HL-60 (cell line): Measurements from ENCODE around the gene BRIX1.

ENCODE experiments used
- DNase-seq, 2 experiments: peaks; one replicate each; pipeline ENCODE4 v3.0.0-alpha.2; 2010 to 2020; ENCODE audit warnings: low read depth in 1 of 2, low spot score in 1 of 2
- H3K27ac ChIP-seq: fragments of 250-450 bp; sonication (Bioruptor Pico); replicated peaks from 2 replicates; pipeline ENCODE4 v1.5.1; 2020; ENCODE audit warnings: mild to moderate bottlenecking, moderate library complexity
- H3K27me3 ChIP-seq: fragments of 250-450 bp; sonication (Bioruptor Pico); 2 replicates; pipeline ENCODE4 v1.5.1; 2021; ENCODE audit warnings: mild to moderate bottlenecking, moderate library complexity; ENCODE audit not compliant: insufficient read depth, poor library complexity, severe bottlenecking
- H3K4me3 ChIP-seq: replicated peaks from 2 replicates; pipeline ENCODE4 v1.5.1; 2011; ENCODE audit warnings: mild to moderate bottlenecking, control low read depth, low read length; ENCODE audit not compliant: insufficient read depth
- CTCF ChIP-seq: IDR thresholded peaks from one replicate; pipeline ENCODE4 v1.5.1; 2011; ENCODE audit warnings: low read length, control low read depth, inconsistent platforms; ENCODE audit not compliant: insufficient read depth
- GABPA ChIP-seq: IDR thresholded peaks from 2 replicates; pipeline ENCODE4 v1.6.1; 2012; ENCODE audit warnings: low read depth
- POLR2AphosphoS5 ChIP-seq: IDR thresholded peaks from 2 replicates; pipeline ENCODE4 v1.6.1; 2012; ENCODE audit warnings: low read depth
- SPI1 ChIP-seq: IDR thresholded peaks from 2 replicates; pipeline ENCODE4 v1.6.1; 2012; ENCODE audit warnings: low read depth, mild to moderate bottlenecking, borderline replicate concordance
- TF ChIP-seq, protein P1 (sequence below): IDR thresholded peaks from 2 replicates; pipeline ENCODE4 v1.6.1; 2012; ENCODE audit warnings: low read depth; ENCODE audit not compliant: insufficient replicate concordance

The BRIX1 gene

DNA sequence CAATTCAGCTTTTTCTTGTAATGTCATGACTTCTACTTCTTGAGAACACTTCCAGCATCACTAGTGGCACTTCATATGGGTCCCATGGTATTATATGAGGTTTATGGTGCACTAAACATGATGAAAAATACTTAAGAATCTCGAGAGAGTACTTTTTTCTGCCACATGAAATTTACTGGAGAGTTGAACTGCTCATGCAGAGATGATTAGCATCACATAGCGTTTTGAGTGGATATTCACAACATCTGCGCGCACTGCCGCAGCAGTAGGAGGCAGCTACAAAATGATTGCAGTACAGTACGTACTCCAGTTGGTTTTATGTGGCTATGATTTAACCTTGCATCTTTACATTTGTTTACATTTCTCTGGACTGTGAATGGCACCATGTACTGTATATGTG is 14.9 kb upstream of the BRIX1 start:
- Histone ChIP-seq H3K27me3 (no peaks in the 10 kb centered on the region), H3K4me3 (no peak overlapping the region), H3K27ac (no peak overlapping the region)
- DNase-seq, result no peak
- TF ChIP-seq GABPA (no peak), POLR2AphosphoS5 (no peak), SPI1 (no peak), CTCF (no peak)
- TF ChIP-seq, protein P1, sequence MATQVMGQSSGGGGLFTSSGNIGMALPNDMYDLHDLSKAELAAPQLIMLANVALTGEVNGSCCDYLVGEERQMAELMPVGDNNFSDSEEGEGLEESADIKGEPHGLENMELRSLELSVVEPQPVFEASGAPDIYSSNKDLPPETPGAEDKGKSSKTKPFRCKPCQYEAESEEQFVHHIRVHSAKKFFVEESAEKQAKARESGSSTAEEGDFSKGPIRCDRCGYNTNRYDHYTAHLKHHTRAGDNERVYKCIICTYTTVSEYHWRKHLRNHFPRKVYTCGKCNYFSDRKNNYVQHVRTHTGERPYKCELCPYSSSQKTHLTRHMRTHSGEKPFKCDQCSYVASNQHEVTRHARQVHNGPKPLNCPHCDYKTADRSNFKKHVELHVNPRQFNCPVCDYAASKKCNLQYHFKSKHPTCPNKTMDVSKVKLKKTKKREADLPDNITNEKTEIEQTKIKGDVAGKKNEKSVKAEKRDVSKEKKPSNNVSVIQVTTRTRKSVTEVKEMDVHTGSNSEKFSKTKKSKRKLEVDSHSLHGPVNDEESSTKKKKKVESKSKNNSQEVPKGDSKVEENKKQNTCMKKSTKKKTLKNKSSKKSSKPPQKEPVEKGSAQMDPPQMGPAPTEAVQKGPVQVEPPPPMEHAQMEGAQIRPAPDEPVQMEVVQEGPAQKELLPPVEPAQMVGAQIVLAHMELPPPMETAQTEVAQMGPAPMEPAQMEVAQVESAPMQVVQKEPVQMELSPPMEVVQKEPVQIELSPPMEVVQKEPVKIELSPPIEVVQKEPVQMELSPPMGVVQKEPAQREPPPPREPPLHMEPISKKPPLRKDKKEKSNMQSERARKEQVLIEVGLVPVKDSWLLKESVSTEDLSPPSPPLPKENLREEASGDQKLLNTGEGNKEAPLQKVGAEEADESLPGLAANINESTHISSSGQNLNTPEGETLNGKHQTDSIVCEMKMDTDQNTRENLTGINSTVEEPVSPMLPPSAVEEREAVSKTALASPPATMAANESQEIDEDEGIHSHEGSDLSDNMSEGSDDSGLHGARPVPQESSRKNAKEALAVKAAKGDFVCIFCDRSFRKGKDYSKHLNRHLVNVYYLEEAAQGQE, result no peak

DNA sequence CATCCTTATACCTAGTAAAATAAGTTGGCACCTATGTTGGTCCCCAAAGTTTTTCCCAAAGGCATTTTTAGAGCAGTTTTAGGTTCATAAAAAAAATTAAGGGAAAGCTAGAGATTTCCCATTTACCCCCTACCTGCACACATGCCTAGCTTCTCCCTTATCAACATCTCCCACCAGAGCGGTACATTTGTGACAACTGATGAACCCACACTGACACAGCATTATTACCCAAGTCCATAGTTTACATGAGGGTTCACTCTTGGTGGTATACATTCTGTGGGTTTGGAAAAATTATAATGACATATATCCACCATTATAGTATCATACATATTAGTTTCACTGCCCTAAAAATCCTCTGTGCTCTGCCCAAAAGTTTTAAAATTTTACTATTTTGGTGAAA is 12.3 kb upstream of the BRIX1 start:
- no peak for DNase-seq
- Histone ChIP-seq H3K4me3 (no peak overlapping the region), H3K27ac (no peak overlapping the region), H3K27me3 (no peaks in the 10 kb centered on the region)
- TF ChIP-seq CTCF, result no peak
- no peak for TF ChIP-seq SPI1
- TF ChIP-seq GABPA, result no peak
- no peak for TF ChIP-seq POLR2AphosphoS5
- TF ChIP-seq, protein P1, result no peak

GRCh38 chr5:34905564-34905963 is 9.9 kb upstream of the BRIX1 start:
- H3K27ac ChIP-seq, result no peak overlapping the region
- H3K27me3 ChIP-seq, result no peaks in the 10 kb centered on the region
- H3K4me3 ChIP-seq, result no peak overlapping the region
- no peak for DNase-seq
- TF ChIP-seq, protein P1, result no peak
- TF ChIP-seq CTCF (no peak), SPI1 (no peak), POLR2AphosphoS5 (no peak), GABPA (no peak)
